Measurements from ENCODE around the gene TEX44.
A peak's percentile ranks its signal among the peaks of the same experiment; 100 is the strongest.

The TEX44 gene

DNA sequence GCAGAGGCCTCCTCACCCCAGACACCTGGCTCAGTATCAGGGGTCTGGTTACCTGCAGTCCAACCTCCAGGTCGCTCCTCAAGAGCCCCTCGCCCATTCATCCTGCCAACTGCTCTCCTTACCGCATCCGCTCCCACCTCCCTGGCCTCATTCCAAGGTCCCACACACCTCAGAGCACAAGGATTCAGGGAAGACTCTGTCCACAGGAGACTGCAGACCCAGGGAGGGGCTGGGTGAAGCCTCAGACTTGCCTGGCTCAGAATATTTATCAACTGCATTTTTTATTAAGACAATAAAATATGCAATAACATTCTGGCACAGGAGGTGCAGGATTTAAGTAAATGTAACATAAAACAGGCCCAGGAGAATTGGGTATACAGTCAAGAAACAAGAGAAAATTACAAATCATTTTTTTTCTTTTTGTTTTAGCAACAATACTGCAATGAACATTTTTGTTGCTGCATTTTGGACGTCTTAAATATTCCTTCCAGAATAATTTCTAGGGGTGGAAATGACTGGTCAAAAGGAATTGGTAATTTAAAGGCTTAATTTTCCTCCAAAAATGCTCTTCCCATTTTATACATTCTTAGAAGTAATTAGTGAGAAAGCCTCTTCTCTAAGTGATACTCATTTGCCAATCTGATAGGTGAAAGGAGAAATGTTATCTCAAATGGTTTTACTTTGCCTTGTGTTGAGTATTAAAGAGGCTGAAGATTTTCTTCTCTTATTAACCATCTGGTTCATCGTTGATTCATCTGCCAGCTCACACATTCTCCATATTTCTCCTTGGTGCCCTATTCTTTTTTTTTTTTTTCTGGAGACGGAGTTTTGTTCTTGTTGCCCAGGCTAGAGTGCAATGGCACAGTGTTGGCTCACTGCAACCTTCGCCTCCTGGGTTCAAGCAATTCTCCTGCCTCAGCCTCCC is 42.5 kb downstream of the TEX44 start:
- no peak for DNase-seq (ENCODE audit: low spot score)

DNA sequence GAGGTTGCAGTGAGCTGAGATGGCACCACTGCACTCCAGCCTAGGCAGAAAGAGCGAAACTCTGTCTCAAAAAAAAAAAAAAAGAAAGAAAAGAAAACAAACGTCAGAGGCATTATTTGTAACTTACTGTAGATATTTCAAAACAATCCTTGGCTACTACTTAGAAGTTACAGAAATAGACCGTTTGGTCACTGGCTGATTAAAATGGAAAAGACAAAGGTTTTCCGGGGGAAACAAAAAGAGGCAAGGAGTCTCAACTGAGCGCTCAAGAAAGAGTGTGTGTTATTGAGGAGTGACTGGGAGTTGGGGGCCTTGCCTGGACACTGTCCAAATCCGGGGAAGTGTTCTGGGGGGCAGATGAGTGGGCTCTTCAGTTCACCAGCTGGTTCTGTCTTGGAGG is 47.6 kb downstream of the TEX44 start:
- no peak for DNase-seq (ENCODE audit: low spot score)

DNA sequence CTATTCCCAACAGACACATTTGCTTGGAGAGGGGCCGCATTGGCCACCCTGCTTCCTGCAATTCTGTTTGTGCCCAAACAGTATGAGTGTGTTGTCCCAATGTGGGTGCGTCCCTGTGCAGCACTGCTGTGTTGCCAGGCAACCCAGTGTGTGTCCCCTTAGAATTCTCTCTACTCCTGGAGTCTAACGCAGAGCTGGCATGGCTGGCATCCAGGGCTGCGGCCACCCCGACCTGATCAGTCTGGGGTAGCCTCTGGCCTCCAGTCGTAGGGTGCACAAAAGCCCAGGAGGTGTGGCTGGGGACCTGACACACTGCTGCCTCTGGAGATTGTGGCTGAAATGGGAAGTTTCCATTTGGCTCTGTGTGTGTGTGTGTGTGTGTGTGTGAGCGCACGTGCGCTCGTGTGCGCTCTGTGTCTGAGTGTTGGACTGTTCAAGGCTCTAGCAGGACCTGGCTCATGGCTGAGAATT is 48.0 kb downstream of the TEX44 start:
- DNase-seq (ENCODE audit: low spot score), result no peak

DNA sequence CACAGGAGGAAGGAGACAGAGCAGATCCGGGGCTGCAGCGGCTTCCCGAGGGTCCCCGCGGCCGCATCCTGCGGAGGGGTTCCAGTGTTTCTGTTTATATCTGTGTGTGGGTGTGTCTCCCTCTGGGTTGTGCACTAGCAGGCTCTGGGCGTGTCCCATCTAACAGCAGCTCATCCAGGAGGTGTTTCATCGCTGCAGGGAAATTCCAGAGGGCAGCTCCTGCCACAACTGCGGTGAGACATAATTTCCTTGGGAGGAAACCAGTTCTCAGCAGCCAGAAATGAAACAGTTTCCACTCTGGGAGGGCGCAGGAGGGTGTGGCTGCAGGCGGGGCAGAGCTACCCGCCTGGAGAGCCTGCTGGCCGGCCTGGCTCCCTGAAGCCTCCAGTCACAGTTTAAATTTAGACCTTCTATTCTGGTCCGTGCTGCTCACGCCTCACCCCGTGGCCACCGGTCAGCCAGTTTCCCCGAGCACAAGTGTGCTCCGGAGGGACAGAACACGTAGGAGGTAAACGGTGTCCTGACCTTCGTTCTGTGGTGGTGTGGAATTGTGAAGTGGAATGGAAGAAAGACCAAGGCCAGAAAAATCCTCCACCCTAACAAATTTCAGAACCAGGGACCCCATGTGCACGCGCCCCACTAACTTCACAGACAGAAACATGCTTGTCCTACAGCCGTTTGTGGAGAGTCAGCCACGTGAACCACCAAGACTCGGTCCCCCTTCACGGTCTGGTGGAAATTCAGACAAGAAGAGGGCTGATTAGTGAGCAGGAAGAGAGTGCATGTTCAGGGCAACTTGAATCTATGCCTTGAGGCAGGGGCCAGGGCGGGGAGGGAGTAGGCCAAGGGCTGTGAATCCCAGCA is 50.2 kb downstream of the TEX44 start:
- peak; percentile 58 for DNase-seq (ENCODE audit: low spot score)

DNA sequence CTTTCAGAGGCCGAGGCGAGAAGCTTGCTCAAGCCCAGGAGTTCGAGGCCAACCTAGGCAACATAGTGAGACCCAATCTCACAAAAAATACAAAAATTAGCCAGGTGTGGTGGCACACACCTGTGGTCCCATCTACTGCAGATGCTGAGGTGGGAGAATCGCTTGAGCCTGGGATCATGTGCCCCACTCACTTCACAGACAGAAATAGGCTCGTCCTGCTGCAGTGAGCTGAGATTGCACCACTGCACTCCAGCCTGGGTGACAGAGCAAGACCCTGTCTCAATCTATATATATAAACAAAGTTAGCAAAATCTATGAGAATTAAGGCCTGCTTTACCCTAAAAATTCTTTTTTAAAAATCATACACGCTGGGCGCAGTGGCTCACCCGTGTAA is 50.8 kb downstream of the TEX44 start:
- DNase-seq (ENCODE audit: low spot score), result no peak

All from activated CD4-positive, alpha-beta T cell treated with anti-CD3 and anti-CD28 coated beads, Interleukin-2, Interleukin-4, amounts not matched to agents 100 ng/mL and 50 ng/mL, durations not matched to agents 16 hours and 8 hours (primary cell).